ENCODE results near the gene EFCAB14. TPM values are rescaled to one million over a fixed set of nuclear protein-coding genes. Genes with fewer than 3 reads are reported as not detected.

Gene EFCAB14
- total RNA-seq, 4 donors from 2014 or later, result 68.7 to 98.8 (median 88.9) TPM

- Histone ChIP-seq H3K27me3 (peaks cover 0 to 19% (median 0%) of the 10 kb centered on the region in 4 donors), H3K9me3 (no peaks in the 10 kb centered on the region)
- TF ChIP-seq CTCF (IDR thresholded peaks at IDR 0.05), result no peak
- TF ChIP-seq POLR2A (IDR thresholded peaks at IDR 0.05), result no peak
These were observed 35.1 kb upstream of the EFCAB14 start for GRCh38 chr1:46753985-46754384.

DNA sequence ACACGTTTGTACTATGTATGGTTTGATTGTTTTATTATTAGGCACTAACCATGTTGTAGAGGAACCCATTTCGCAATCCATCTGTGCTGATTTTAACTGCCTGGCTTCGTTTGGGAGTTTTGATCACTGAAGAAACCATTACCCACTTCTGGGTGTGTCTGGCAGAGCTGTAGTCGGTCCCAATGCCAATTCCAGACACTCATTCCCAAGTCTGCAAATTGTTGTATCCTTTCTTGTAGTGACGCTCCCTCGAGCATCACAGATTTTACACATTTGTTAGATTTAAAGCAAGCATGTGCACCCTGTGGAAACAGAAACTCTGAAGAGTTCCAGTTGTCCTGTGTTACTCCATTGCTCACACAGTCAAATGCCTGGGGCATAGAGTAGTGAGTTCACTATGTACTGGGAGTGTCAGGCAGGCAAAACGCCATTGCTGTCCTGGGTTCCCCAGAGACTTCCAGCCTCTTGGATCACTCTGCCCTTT is 31.0 kb upstream of the EFCAB14 start:
- intact Hi-C loops (cut with DNase I), result loop anchor here (10.0 kb wide), 1 partner anchor 245 kb away; no protein-coding TSS in a partner anchor
- Histone ChIP-seq H3K27me3 (peaks cover 0 to 27% (median 0%) of the 10 kb centered on the region in 4 donors), H3K4me3 (no peak overlapping the region), H3K4me1 (peaks cover 8 to 69% (median 13%) of the 10 kb centered on the region in 3 donors), H3K36me3 (no peaks in the 10 kb centered on the region), H3K27ac (peak overlapping the region; percentile 58 to 86 (median 74)), H3K9me3 (no peaks in the 10 kb centered on the region)
- WGBS, 2 donors, result 27 to 39% methylated on average over 7 of the region's 7 CpGs
- DNase-seq, result no peak
- TF ChIP-seq POLR2A (IDR thresholded peaks at IDR 0.05) (no peak), CTCF (IDR thresholded peaks at IDR 0.05) (no peak)

More at GRCh38 chr1:46753985-46754384, 35.1 kb upstream of the EFCAB14 start:
- DNase-seq, result no peak
- H3K4me3 ChIP-seq, result no peak overlapping the region
- H3K27ac ChIP-seq, result peak overlapping the region in 3 of 4 donors; percentile 36 to 66 (median 56)
- H3K4me1 ChIP-seq, result peaks cover 18 to 93% (median 25%) of the 10 kb centered on the region in 3 donors
- H3K36me3 ChIP-seq, result no peaks in the 10 kb centered on the region
- intact Hi-C loops (cut with DNase I), result no loop called here
- WGBS, 2 donors, result 0 to 30% methylated on average over 1 of the region's 1 CpG

DNA sequence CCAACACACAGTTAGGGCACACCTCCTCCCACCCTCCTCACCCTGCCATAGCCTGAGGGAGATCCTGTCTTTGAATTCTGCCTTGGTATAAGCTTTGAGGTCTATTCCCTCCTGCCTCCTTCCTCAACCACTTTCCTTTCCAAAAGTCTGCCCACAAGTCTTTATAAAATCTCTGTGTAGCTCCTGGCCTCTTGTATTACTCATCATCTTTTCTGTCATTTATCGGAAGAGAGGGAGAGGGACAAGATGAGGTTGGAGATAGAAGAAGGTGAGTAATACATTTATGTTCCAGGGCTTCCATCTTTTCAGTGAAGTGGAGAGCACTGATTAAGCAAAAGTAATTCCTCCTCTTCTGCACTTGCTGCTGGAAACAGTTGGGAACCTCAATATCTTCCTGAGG is 30.5 kb upstream of the EFCAB14 start:
- H3K4me1 ChIP-seq, result peaks cover 7 to 63% (median 12%) of the 10 kb centered on the region in 3 donors
- peaks cover 0 to 24% (median 0%) of the 10 kb centered on the region in 4 donors for H3K27me3 ChIP-seq
- no peak for DNase-seq
- no peak overlapping the region for H3K4me3 ChIP-seq
- 25% methylated on average over 1 of the region's 1 CpG; no CpG with 5 or more reads in 1 of the 2 donors for WGBS, 2 donors
- no peaks in the 10 kb centered on the region for H3K9me3 ChIP-seq
- peak overlapping the region; percentile 58 to 86 (median 74) for H3K27ac ChIP-seq
- intact Hi-C loops (cut with DNase I), result loop anchor here (10.0 kb wide), 1 partner anchor 245 kb away; no protein-coding TSS in a partner anchor
- no peaks in the 10 kb centered on the region for H3K36me3 ChIP-seq
- TF ChIP-seq POLR2A (IDR thresholded peaks at IDR 0.05), result no peak
- no peak for TF ChIP-seq CTCF (IDR thresholded peaks at IDR 0.05)

DNA sequence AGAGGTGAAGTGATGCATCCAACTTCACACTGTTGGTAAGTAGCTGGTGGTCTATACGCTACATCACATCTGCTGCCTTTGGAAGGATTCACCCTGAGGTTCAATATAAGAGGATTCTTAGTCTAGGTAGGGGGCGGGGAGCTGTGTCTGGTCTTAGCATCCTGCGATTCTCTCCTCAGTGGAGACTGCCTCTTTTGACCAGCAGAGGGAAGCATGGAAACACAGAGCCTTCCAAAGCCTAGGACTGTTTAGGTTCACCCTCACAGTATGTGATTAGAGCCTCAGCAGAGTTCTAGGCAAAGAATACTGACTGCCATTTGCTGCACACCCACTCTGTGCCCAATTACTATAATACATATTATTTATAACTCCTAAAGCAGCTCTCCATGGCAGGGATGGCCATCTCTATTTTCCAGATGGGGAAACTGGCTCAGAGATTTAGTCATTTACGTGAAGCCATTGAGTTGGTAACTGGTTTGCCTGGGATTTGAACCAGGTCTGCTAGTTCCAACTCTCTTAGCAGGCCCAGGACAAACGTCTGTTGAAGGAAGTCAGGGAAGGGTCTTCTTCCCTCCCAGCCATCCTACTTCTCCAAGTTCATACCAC is 28.9 kb upstream of the EFCAB14 start:
- intact Hi-C loops (cut with DNase I), result loop anchor here (10.0 kb wide), 1 partner anchor 247 kb away; no protein-coding TSS in a partner anchor
- no peaks in the 10 kb centered on the region for H3K36me3 ChIP-seq
- no peak overlapping the region for H3K27ac ChIP-seq
- TF ChIP-seq POLR2A (IDR thresholded peaks at IDR 0.05) (no peak), CTCF (IDR thresholded peaks at IDR 0.05) (peak; percentile 23 to 89 (median 78))
- peaks cover 6 to 51% (median 7%) of the 10 kb centered on the region in 3 donors for H3K4me1 ChIP-seq
- no peak overlapping the region for H3K4me3 ChIP-seq
- 32 to 35% methylated on average over 4 to 5 of the region's 5 CpGs for WGBS, 2 donors
- no peak for DNase-seq
- H3K27me3 ChIP-seq, result peaks cover 0 to 24% (median 0%) of the 10 kb centered on the region in 4 donors
- no peaks in the 10 kb centered on the region for H3K9me3 ChIP-seq

GRCh38 chr1:46742069-46742468 is 23.2 kb upstream of the EFCAB14 start:
- intact Hi-C loops (cut with DNase I), result loop anchor here (10.0 kb wide), 1 partner anchor 253 kb away; no protein-coding TSS in a partner anchor
- TF ChIP-seq CTCF (IDR thresholded peaks at IDR 0.05) (no peak), POLR2A (IDR thresholded peaks at IDR 0.05) (no peak)

More at GRCh38 chr1:46742069-46742468, 23.2 kb upstream of the EFCAB14 start:
- Histone ChIP-seq H3K9me3 (no peaks in the 10 kb centered on the region), H3K4me1 (no peaks in the 10 kb centered on the region), H3K36me3 (no peaks in the 10 kb centered on the region), H3K4me3 (no peak overlapping the region), H3K27ac (no peak overlapping the region), H3K27me3 (peaks cover 0 to 19% (median 0%) of the 10 kb centered on the region in 4 donors)
- no peak for DNase-seq
- WGBS, 2 donors, result 70 to 77% methylated on average over 3 of the region's 3 CpGs
